ENCODE data around the gene PRKX. TPM values are rescaled to one million over a fixed set of nuclear protein-coding genes. Genes with fewer than 3 reads are reported as not detected.

Gene PRKX
- total RNA-seq (10 to 100 TPM; 13.8 to 23.6 TPM), polyA plus RNA-seq (ENCODE audit: insufficient read length in 6 of 6) (10 to 100 TPM; 11.6 to 15.3 (median 12.7) TPM)
- long read RNA-seq, donor 1: 0 reads
- long read RNA-seq, donor 2, full-length matches to known transcripts: 2 of 2 reads
- long read RNA-seq, donor 2, partial matches to known transcripts: 0 of 2 reads
- long read RNA-seq, donor 2, other reads (novel, unspliced or antisense): 0 of 2 reads
- long read RNA-seq, donor 3, full-length matches to known transcripts: 1 of 1 reads
- long read RNA-seq, donor 3, partial matches to known transcripts: 0 of 1 reads
- long read RNA-seq, donor 3, other reads (novel, unspliced or antisense): 0 of 1 reads
- long read RNA-seq, donor 4, full-length matches to known transcripts: 1 of 1 reads
- long read RNA-seq, donor 4, partial matches to known transcripts: 0 of 1 reads
- long read RNA-seq, donor 4, other reads (novel, unspliced or antisense): 0 of 1 reads
- long read RNA-seq, donor 5, full-length matches to known transcripts: 3 of 3 reads
- long read RNA-seq, donor 5, partial matches to known transcripts: 0 of 3 reads
- long read RNA-seq, donor 5, other reads (novel, unspliced or antisense): 0 of 3 reads
- long read RNA-seq, donor 6, full-length matches to known transcripts: 2 of 2 reads
- long read RNA-seq, donor 6, partial matches to known transcripts: 0 of 2 reads
- long read RNA-seq, donor 6, other reads (novel, unspliced or antisense): 0 of 2 reads
- long read RNA-seq, donor 7, full-length matches to known transcripts: 1 of 1 reads
- long read RNA-seq, donor 7, partial matches to known transcripts: 0 of 1 reads
- long read RNA-seq, donor 7, other reads (novel, unspliced or antisense): 0 of 1 reads
- long read RNA-seq, donor 8: 0 reads
- long read RNA-seq, donor 9: 0 reads
- long read RNA-seq, donor 10, full-length matches to known transcripts: 2 of 3 reads
- long read RNA-seq, donor 10, partial matches to known transcripts: 0 of 3 reads
- long read RNA-seq, donor 10, other reads (novel, unspliced or antisense): 1 of 3 reads
- long read RNA-seq, donor 11, full-length matches to known transcripts: 3 of 3 reads
- long read RNA-seq, donor 11, partial matches to known transcripts: 0 of 3 reads
- long read RNA-seq, donor 11, other reads (novel, unspliced or antisense): 0 of 3 reads
- long read RNA-seq, donor 12, full-length matches to known transcripts: 2 of 2 reads
- long read RNA-seq, donor 12, partial matches to known transcripts: 0 of 2 reads
- long read RNA-seq, donor 12, other reads (novel, unspliced or antisense): 0 of 2 reads

DNA sequence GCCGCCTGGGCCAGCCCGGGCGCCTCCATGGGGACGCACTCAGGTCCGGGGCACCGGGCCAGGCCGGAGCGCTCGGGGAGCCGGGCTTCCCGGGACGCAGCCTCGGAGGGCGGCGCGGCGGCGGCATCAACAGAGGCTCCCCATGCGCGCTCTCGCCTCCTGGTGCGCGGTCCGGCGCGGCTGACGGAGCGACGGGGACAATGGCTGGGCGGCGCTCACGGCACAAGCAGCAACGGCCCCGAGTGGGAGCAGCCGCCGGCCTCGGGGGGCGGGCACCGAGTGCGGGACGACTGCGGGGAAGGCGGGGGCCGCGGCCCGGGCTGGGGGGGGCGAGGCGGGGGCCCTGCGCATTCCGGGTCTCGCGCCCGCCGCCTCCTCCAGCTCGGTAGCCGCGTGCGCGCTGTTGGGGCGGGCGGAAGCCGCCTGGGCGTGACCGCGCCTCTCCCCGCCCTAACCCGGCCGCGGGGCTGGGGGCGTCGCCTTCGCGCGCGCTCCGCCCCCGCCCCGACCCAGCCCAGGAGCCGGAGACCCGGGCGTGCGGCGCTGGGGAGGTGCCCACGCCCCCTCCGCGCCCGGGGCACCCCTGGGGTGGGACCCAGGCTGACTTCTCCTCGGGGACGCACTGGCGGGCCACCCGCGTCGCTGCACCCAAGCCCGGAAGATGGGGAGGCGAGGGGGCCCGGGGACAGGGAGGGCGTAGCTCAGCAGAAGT, at the start of gene PRKX:
PRKX (minus strand) TSS at position 425 of the 712 bp plus-strand sequence; CDS start at position 29, 396 bp downstream.
- H3K4me3 ChIP-seq: peak within 1 kb of the TSS; percentile 54 to 66
- DNase-seq (peak; percentile 51 to 89 (median 72)), ATAC-seq (peak; percentile 96)
- TF ChIP-seq, protein P1, sequence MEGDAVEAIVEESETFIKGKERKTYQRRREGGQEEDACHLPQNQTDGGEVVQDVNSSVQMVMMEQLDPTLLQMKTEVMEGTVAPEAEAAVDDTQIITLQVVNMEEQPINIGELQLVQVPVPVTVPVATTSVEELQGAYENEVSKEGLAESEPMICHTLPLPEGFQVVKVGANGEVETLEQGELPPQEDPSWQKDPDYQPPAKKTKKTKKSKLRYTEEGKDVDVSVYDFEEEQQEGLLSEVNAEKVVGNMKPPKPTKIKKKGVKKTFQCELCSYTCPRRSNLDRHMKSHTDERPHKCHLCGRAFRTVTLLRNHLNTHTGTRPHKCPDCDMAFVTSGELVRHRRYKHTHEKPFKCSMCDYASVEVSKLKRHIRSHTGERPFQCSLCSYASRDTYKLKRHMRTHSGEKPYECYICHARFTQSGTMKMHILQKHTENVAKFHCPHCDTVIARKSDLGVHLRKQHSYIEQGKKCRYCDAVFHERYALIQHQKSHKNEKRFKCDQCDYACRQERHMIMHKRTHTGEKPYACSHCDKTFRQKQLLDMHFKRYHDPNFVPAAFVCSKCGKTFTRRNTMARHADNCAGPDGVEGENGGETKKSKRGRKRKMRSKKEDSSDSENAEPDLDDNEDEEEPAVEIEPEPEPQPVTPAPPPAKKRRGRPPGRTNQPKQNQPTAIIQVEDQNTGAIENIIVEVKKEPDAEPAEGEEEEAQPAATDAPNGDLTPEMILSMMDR (IDR thresholded peaks at IDR 0.05): no peak
- no peaks in the 10 kb centered on the region for H3K4me1 ChIP-seq
- no peaks in the 10 kb centered on the region for H3K36me3 ChIP-seq
- H3K9me3 ChIP-seq: no peaks in the 10 kb centered on the region
- peak within 1 kb of the TSS; percentile 65 to 73 for H3K27ac ChIP-seq
- H3K27me3 ChIP-seq: peaks cover 0 to 4% of the 10 kb centered on the region in 2 donors
- intact Hi-C loops (cut with DNase I): no loop called here

DNA sequence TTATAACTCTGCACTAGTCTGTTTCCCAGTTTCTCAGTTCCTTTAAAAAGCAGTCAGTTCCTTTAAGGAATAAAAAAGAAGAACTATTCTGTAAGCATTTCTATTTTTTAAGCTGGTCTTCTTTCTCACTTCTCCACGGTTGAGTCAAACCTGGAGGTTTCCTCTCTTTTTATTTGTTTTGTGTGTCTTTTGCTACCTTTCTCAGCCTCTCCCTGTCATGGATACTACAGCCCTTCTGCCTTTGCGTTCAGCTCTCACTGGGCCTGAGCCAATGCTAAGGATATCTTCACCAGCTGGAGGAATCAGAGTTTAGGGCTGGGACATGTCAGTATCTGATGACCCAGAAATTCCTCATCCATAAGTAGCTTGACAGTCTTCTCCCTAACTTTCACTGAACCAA, 49.7 kb upstream of the PRKX start:
- no peaks in the 10 kb centered on the region for H3K27me3 ChIP-seq
- H3K4me3 ChIP-seq: no peak overlapping the region
- no peak overlapping the region for H3K27ac ChIP-seq
- DNase-seq (no peak), ATAC-seq (no peak)
- intact Hi-C loops (cut with DNase I): no loop called here
- no peaks in the 10 kb centered on the region for H3K9me3 ChIP-seq
- no peaks in the 10 kb centered on the region for H3K4me1 ChIP-seq
- H3K36me3 ChIP-seq: no peaks in the 10 kb centered on the region
- TF ChIP-seq, protein P1 (IDR thresholded peaks at IDR 0.05): no peak

DNA sequence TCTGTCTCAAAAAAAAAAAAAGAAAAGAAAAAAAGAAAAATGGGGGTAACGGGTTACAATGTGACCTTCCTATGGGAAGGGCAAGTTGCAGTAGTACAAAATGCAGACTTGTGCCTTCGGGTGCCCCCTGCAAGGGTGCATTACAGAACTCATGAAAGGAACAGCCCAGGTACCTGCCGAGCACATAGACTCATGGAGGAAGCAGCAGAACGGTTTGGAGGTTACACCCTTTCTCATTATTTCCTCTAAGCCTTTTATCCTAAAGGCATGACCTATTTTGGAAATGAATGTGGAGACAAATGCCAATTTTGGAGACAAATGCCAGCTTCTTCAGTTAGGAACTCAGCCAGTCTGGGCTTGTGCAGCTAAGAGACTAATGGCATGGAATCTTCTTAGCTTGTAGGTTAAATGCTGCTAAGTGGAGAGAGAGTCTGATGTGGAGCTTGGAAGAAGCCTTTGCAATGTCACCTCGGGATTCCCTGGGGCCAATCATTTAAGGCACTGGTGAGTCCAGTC, 44.1 kb upstream of the PRKX start:
- no peaks in the 10 kb centered on the region for H3K4me1 ChIP-seq
- DNase-seq: no peak
- no peak overlapping the region for H3K27ac ChIP-seq
- intact Hi-C loops (cut with DNase I): no loop called here
- TF ChIP-seq, protein P1 (IDR thresholded peaks at IDR 0.05): no peak
- H3K9me3 ChIP-seq: no peaks in the 10 kb centered on the region
- no peak for ATAC-seq
- H3K36me3 ChIP-seq: no peaks in the 10 kb centered on the region
- no peak overlapping the region for H3K4me3 ChIP-seq
- H3K27me3 ChIP-seq: no peaks in the 10 kb centered on the region

DNA sequence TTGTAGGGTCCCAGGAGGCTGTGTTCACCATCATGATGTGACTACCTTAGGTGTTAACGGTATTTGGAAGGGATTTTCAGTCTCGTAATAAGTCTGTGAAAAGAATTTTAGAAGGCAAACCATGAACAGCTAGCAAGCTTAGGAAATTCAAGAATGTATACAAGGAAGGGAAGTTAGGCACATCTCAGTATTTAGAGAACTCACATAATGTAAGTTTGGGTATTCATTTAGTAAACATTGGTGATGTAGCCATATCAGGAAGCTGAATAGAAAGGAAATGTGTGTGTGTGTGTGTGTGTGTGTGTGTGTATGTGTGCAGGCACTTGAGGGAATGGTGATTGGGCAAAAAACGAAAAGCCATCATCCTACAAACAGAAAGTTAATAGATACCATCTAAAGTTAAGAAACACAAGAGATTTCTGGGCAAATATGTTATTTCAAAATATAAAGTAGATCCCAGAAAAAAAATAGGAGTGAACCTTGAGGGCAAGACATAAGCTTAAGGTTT, 34.7 kb upstream of the PRKX start:
- TF ChIP-seq, protein P1 (IDR thresholded peaks at IDR 0.05): no peak
- DNase-seq (no peak), ATAC-seq (no peak)
- H3K9me3 ChIP-seq: no peaks in the 10 kb centered on the region
- H3K27me3 ChIP-seq: no peaks in the 10 kb centered on the region
- no peak overlapping the region for H3K27ac ChIP-seq
- intact Hi-C loops (cut with DNase I): no loop called here
- H3K4me3 ChIP-seq: no peak overlapping the region
- H3K4me1 ChIP-seq: no peaks in the 10 kb centered on the region
- no peaks in the 10 kb centered on the region for H3K36me3 ChIP-seq
